Stomach smooth muscle (tissue), 2 donors: ENCODE results near the gene LRRC27.
"Not testable (repeated sequence)": the region's sequence is repeated elsewhere in the genome, so short reads cannot be mapped to it uniquely, and the experiment has no call there.

Experiments used
- H3K27ac ChIP-seq: one replicate; pipeline ENCODE4 v1.7.0; 2013; ENCODE audit warnings: mild to moderate bottlenecking, low read length, inconsistent platforms
- H3K27me3 ChIP-seq, 2 donors: one replicate each; pipeline ENCODE4 v1.7.0; 2013; ENCODE audit warnings: low read length in 2 of 2; ENCODE audit not compliant: insufficient read depth in 2 of 2, control insufficient read depth in 1 of 2
- H3K36me3 ChIP-seq, 2 donors: one replicate each; pipeline ENCODE4 v1.7.0; 2013; ENCODE audit warnings: low read length in 2 of 2; ENCODE audit not compliant: control insufficient read depth in 2 of 2, insufficient read depth in 2 of 2
- H3K4me1 ChIP-seq: one replicate; pipeline ENCODE4 v1.7.0; 2013; ENCODE audit warnings: low read length; ENCODE audit not compliant: control insufficient read depth, insufficient read depth
- H3K4me3 ChIP-seq, 2 donors: one replicate each; pipeline ENCODE4 v1.7.0; 2013; ENCODE audit warnings: low read length in 2 of 2
- H3K9ac ChIP-seq, 2 donors: one replicate each; pipeline ENCODE4 v1.7.0; 2013; ENCODE audit warnings: low read length in 2 of 2, mild to moderate bottlenecking in 1 of 2
- H3K9me3 ChIP-seq, 2 donors: one replicate each; pipeline ENCODE4 v1.7.0; 2013; ENCODE audit warnings: low read length in 2 of 2; ENCODE audit not compliant: control insufficient read depth in 2 of 2
- donor health status: healthy.
- donor health status: Pancreatic carcinoma.

The LRRC27 gene

DNA sequence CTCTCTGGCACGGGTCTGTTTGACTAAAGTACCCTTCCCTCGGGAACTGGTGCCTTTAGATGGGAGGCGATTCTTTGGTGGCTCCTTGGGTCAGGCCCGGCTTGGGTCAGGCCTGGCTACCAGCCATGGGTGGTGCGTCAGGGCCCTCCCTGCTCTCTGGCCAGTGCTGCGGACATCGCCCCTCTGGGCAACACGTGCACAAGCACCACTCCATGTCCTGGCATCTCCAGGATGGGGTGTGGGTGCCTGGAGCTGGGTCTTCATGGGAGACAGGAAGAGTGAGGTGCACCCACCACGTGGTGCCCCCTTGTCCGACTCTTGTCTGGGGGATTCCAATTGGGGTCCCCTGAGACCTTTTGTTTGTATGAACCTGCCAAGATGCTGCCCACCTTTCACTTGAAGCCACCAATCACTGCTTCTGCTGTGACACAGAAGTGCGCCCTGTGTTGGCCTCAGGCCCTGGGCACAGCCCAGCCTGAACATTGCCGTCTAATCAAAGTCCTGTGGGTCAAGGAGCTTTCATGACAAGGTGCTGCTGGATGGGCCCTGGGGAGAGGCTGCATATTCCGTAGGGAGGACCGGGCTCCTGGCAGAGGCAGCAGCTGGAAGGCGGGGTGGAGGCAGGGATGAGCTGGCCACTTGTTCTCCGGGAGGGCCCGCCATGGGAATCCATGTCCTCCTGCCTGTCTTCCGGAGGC is 53.9 kb downstream of the LRRC27 start:
- H3K27me3 ChIP-seq = peaks cover 0 to 4% of the 10 kb centered on the region in 2 donors
- peaks cover 6% of the 10 kb centered on the region for H3K4me1 ChIP-seq
- H3K36me3 ChIP-seq = no peaks in the 10 kb centered on the region
- no peak overlapping the region for H3K9ac ChIP-seq
- no peak overlapping the region for H3K27ac ChIP-seq
- no peak overlapping the region for H3K4me3 ChIP-seq
- peaks cover 0 to 3% of the 10 kb centered on the region in 2 donors for H3K9me3 ChIP-seq

DNA sequence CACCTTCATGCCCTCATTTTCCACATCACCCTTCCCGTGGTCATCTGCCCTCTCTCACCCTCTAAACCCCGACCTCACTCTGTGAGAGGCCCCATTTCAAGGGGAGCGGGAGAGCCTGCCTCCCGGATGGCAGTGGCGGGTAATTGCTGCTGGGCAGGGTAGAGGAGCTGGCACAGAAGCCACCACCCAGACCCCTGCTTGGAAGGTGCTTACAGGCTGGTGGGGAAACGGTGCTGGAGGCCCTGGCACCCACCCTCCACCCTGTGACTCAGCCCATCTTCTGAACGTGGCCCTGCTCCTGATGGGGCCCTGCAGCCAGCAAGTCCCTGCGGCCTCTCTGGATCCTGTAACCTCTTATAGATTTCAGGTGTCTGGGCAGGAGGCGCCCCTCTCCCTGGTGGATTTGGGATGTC is 54.4 kb downstream of the LRRC27 start:
- Histone ChIP-seq H3K9ac (no peak overlapping the region), H3K27ac (no peak overlapping the region), H3K4me1 (peaks cover 6% of the 10 kb centered on the region), H3K36me3 (no peaks in the 10 kb centered on the region), H3K27me3 (peaks cover 0 to 4% of the 10 kb centered on the region in 2 donors), H3K9me3 (peaks cover 0 to 3% of the 10 kb centered on the region in 2 donors), H3K4me3 (no peak overlapping the region)

DNA sequence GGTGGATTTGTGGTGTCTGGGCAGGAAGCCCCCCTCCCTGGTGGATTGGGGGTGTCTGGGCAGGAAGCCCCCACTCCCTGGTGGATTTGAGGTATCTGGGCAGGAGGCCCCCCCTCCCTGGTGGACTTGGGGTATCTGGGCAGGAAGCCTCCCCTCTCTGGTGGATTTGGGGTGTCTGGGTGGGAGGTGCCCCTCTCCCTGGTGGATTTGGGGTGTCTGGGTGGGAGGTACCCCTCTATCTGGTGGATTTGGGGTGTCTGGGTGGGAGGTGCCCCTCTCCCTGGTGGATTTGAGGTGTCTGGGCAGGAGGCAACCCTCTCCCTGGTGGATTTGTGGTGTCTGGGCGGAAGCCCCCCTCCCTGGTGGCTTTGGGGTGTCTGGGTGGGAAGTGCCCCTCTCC is 54.9 kb downstream of the LRRC27 start:
- H3K4me3 ChIP-seq, H3K9ac ChIP-seq, H3K27me3 ChIP-seq, H3K9me3 ChIP-seq, H3K27ac ChIP-seq, H3K4me1 ChIP-seq, H3K36me3 ChIP-seq: not testable (repeated sequence)

DNA sequence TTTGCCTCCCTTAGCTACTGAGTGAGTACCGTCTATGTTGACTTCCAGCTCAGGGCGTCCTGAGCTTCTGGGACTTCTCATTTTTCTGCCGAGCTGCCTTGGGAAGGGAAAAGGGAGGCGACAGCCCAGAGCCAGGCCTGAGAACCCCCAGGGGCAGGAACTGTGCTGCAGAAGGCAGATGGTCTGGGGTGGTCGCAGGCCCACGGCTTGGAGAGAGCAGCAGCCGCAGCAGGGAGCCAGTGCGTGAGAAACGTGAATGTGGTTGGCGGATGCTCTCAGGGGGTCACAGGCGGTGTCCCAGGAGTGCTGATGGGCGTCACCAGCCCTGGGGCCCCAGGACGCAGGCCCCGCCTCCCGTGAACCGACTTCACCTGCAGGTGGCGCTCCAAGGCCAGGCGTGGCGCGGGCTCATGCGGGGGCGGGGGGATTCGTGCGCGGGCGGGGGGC is 55.8 kb downstream of the LRRC27 start:
- Histone ChIP-seq H3K4me3 (peak overlapping the region in 1 of 2 donors; percentile 47), H3K36me3 (no peaks in the 10 kb centered on the region), H3K27ac (no peak overlapping the region), H3K4me1 (peaks cover 6% of the 10 kb centered on the region), H3K9me3 (no peaks in the 10 kb centered on the region), H3K9ac (peak overlapping the region; percentile 41 to 47), H3K27me3 (peaks cover 0 to 4% of the 10 kb centered on the region in 2 donors)

DNA sequence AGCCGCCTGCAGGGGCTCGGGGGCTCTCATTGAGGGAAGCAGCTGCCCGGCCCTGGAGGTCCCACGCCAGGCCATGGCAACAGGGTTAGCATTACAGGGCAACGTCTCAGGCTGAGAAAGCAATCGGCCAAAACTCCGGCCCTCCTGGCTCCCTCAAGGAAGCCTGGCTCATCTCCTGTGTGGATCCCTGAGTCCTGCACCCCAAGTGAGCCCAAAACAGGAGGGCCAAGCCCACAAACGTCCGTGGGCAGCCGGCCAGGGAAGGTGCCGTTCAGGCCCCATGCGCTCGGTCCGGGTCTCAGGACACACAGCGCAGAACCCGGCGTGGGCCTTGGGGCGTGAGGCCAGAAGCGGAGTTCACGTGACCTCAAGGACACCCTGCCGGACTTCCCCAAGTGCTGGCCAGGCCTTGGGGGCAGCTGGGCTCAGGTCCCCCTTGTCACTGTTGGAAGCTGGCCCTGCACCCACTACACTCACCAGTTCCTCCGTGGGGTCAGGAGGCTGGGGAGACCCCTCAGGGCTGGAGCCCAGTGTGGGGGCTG is 57.0 kb downstream of the LRRC27 start:
- H3K4me3 ChIP-seq = no peak overlapping the region
- H3K4me1 ChIP-seq = peaks cover 6% of the 10 kb centered on the region
- H3K27me3 ChIP-seq = peaks cover 0 to 4% of the 10 kb centered on the region in 2 donors
- no peak overlapping the region for H3K9ac ChIP-seq
- H3K27ac ChIP-seq = no peak overlapping the region
- no peaks in the 10 kb centered on the region for H3K9me3 ChIP-seq
- H3K36me3 ChIP-seq = no peaks in the 10 kb centered on the region

DNA sequence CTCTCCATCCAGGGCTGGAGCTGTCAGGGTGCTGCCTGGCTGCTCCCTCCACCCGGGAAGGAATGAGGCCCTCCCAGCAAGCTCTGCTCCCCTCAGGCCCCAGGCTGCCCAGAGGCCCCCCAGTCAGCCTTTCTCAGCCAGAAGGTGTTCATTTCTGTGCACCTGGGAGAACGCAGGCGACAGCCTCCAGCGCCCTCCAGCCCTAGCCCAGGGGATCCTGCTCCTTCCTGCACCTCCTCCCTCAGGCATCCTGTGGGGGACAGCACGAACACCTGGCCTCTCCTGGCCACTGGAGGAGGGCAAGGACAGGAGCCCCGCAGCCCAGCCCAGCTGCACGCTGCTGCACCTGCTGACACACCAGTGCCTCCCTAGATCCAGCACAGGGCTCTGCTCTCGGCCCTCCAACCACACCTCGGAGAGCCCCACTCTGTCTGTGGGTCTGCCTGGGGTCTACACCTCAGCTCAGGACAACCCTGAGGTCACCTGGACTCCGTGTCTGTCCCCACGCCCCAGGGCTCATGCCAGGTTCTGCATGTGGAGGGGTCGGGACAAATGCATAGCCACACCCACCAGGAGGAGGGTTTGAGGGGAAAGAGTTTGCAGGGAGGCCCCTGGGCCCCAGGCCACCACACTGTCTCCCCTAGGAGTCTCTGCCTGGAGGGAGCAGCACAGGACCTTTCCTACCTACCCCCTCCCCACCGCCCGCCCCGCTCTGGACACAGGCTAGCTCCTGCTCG is 57.6 kb downstream of the LRRC27 start:
- peaks cover 0 to 4% of the 10 kb centered on the region in 2 donors for H3K27me3 ChIP-seq
- no peak overlapping the region for H3K27ac ChIP-seq
- peaks cover 6% of the 10 kb centered on the region for H3K4me1 ChIP-seq
- H3K9me3 ChIP-seq = no peaks in the 10 kb centered on the region
- no peak overlapping the region for H3K4me3 ChIP-seq
- H3K36me3 ChIP-seq = no peaks in the 10 kb centered on the region
- no peak overlapping the region for H3K9ac ChIP-seq

DNA sequence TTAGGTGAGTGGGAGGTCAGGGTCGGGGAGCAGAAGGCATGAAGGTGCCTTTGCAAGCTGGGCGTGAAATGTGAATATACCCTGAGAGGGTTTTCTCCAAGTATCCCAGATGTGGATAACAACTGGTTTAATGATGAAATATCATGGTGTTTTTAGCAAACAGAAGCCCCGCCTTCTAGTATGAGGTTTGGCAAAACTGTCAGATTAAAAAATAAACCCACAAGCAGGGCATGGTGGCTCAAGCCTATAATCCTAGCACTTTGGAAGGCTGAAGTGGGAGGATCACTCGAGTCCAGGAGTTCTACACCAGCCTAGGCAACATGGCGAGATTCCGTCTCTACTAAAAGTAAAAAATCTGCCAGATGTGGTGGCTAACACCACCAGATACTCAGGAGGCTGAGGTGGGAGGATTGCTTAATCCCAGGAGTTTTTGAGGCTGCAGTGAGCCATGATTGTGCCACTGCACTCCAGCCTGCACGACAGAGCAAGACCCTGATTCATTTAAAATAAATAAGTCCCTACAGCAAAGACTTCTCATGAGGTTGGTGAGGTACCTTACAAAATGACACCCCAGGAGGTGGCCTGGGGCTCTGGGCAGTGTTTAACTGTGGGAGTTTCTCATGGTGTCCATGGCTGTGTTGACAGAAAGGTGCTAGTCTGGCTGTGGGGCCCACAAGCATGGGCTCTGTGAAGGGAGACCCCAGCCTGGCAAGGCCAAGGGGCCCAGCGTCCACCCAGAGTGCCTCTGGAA is 58.4 kb downstream of the LRRC27 start:
- H3K4me1 ChIP-seq = peaks cover 7% of the 10 kb centered on the region
- peaks cover 0 to 4% of the 10 kb centered on the region in 2 donors for H3K27me3 ChIP-seq
- H3K9ac ChIP-seq = no peak overlapping the region
- H3K36me3 ChIP-seq = no peaks in the 10 kb centered on the region
- no peak overlapping the region for H3K4me3 ChIP-seq
- H3K27ac ChIP-seq = no peak overlapping the region
- no peaks in the 10 kb centered on the region for H3K9me3 ChIP-seq

DNA sequence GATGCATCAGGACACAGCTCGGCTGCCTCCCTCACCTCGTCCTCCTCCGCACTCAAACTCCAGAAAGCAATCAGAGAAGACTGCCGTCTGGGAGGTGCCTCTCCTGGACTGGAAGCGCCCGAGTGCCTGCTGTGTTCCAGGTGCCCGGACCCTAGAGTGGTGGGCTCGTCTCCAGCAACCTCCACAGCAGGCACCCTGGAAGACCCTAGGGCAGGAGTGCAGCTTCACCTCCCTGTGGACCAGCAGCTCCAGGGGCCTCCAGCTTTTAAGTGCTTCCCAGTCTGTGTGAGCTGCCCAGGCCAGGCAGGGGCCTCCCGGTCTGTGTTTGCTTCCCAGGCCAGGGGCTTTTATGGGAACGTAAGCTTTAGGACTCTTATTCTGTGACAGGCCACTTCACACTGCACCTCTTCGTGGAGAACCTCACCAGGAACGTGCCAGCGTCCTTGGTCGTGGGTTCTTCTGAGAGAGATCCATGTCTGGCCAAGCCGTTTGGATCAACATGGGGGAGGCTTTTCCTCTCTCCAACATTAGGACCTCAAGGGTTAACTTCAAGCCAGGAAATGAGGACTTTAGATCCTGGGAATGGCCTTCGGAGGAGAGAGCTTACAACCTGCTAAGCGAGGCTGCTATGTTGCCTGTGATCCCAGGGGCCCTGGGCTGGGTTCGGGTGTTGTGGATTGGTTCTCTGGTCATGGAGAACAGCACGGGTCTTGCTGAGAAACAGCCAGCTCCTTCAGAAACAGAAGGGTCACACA is 59.1 kb downstream of the LRRC27 start:
- Histone ChIP-seq H3K4me1 (peaks cover 15% of the 10 kb centered on the region), H3K36me3 (no peaks in the 10 kb centered on the region), H3K9ac (no peak overlapping the region), H3K4me3 (no peak overlapping the region), H3K9me3 (no peaks in the 10 kb centered on the region), H3K27me3 (peaks cover 0 to 4% of the 10 kb centered on the region in 2 donors), H3K27ac (no peak overlapping the region)

DNA sequence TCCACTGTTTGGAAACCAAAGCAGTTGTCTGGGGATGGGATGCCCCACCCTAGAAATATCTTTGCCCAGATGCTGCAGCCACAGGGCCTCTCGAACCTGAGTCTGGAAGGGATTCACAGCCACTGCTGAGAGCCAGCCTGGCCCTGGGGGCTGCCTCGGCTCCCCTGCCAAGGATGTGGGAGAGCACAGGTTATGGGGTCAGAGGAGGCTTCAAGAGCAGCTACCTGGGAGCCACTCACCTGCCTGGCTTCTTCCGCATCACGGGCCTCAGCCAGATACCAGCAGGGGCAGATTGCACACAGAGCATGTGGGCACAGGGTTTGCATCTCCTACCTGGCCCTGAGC is 59.7 kb downstream of the LRRC27 start:
- Histone ChIP-seq H3K4me1 (peaks cover 18% of the 10 kb centered on the region), H3K9me3 (no peaks in the 10 kb centered on the region), H3K27me3 (peaks cover 0 to 4% of the 10 kb centered on the region in 2 donors), H3K4me3 (no peak overlapping the region), H3K36me3 (no peaks in the 10 kb centered on the region), H3K27ac (no peak overlapping the region), H3K9ac (no peak overlapping the region)

DNA sequence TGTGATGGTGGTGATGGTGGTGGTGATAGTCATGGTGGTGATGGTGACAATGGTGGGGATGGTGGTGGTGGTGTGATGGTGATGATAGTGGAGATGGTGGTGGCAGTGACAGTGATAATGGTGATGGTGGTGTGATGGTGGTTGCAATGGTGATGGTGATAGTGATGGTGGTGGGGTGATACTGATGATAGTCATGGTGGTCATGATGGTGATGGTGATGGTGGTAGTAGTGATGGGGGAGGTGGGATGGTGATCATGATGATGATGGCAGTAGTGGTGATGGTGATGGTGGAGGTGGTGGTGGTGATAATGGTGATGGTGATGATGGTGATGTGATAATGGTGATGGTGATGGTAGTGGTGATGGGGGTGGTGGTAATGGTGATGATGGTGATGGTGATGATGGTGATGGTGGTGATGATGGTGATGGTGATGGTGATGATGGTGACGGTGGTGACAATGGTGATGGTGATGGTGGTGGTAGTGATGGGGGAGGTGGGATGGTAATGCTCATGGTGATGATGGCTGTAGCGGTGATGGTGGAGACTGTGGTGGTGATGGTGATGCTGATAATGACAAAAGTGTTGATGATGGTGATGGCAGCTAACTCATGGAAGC is 60.3 kb downstream of the LRRC27 start:
- peaks cover 18% of the 10 kb centered on the region for H3K4me1 ChIP-seq
- no peaks in the 10 kb centered on the region for H3K36me3 ChIP-seq
- H3K27ac ChIP-seq = no peak overlapping the region
- H3K9me3 ChIP-seq = no peaks in the 10 kb centered on the region
- H3K4me3 ChIP-seq = no peak overlapping the region
- peaks cover 0 to 4% of the 10 kb centered on the region in 2 donors for H3K27me3 ChIP-seq
- H3K9ac ChIP-seq = no peak overlapping the region
